ENCODE measurements around the gene RIOK3. TPM values are rescaled to one million over a fixed set of nuclear protein-coding genes. Genes with fewer than 3 reads are reported as not detected.

Gene RIOK3
- total and polyA plus RNA-seq, 4 donors, result 29.9 to 104 (median 42.8) TPM

DNA sequence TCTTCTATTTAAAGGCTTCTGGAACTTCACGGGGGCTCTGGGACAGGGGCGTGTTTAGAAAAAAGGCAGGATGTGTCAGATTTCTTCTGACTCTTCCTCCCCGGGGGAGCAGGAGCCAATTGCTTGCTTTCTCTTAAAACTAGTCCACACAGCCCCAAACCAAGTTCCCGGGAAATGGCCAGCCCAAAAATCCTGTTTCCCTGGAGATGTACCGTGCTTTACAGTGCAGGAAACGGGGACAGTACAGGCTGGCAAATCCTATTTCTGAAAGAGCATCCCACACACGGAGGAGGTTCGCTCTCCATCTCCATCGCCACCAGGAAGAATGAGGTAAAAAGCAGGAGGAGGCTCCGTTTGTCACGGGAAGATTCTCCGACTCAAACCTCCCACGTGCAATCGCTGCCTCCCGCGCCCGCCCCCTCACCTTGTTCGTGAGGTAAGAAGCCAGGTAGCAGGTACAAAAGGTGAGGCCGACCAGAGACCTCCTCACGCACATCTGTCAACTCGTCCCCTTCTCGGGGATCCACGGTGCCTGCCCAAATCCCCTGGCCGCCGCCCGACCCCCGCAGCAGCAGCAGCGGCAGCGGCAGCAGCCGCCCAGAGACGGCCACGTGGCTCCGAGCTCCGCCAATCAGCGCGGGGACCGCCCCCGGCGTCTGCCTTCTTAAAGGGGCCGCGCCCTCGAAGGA lies 15.6 kb upstream of the RIOK3 start:
- under 1% methylated on average over 42 of the region's 42 CpGs for WGBS
- Histone ChIP-seq H3K36me3 (ENCODE audit: control insufficient read depth in 4 of 4, insufficient read depth in 3 of 4, low read depth in 1 of 4, low read length in 3 of 4) (no peaks in the 10 kb centered on the region), H3K9me3 (ENCODE audit: control insufficient read depth in 4 of 4, low read length in 3 of 4) (no peaks in the 10 kb centered on the region), H3K4me1 (ENCODE audit: control insufficient read depth in 4 of 4, insufficient read depth in 4 of 4, low read length in 3 of 4) (peaks cover 5 to 15% (median 14%) of the 10 kb centered on the region in 4 donors), H3K27me3 (ENCODE audit: control insufficient read depth in 4 of 4, insufficient read depth in 4 of 4, low read length in 3 of 4) (no peaks in the 10 kb centered on the region), H3K9ac (ENCODE audit: low read depth in 1 of 2, low read length in 2 of 2) (peak overlapping the region; percentile 10 to 39), H3K27ac (ENCODE audit: low read depth in 1 of 2, low read length in 2 of 2) (peak overlapping the region; percentile 10 to 60), H3K4me3 (ENCODE audit: low read depth in 1 of 3, low read length in 3 of 3) (peak overlapping the region; percentile 65 to 85 (median 81))
- TF ChIP-seq NR2F2 (IDR thresholded peaks at IDR 0.05), result no peak
- no peak for TF ChIP-seq JUND (IDR thresholded peaks at IDR 0.05)
- TF ChIP-seq EGR1 (IDR thresholded peaks at IDR 0.05; ENCODE audit: low read depth in 2 of 2), result peak; percentile 32 to 70
- TF ChIP-seq, protein P1, sequence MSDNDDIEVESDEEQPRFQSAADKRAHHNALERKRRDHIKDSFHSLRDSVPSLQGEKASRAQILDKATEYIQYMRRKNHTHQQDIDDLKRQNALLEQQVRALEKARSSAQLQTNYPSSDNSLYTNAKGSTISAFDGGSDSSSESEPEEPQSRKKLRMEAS (IDR thresholded peaks at IDR 0.05), result peak; percentile 62
- no peak for TF ChIP-seq SP1 (IDR thresholded peaks at IDR 0.05)
- no peak for TF ChIP-seq HNF4G (IDR thresholded peaks at IDR 0.05)
- no peak for TF ChIP-seq GABPA (IDR thresholded peaks at IDR 0.05 in 1 of 2, conservative IDR thresholded peaks at IDR 0.05 in 1 of 2)
- DNase-seq (ENCODE audit: low spot score), result peak; percentile 86

DNA sequence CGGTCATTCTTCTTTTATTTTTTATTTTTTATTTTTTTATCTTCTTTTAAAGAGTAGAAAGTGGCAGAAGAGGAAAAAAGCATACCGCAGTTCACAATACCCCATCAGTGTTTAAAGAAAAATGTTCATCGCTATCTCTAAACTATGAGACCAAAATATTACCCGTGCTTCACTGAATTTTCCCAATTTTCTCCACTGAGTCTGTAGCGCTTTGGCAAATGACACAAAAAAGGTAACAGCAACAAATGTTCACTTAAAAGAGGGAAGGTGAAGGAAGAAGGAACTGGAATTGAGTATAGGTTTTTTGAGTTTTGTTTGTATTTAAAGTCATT lies 15.1 kb upstream of the RIOK3 start:
- H3K36me3 ChIP-seq (ENCODE audit: control insufficient read depth in 4 of 4, insufficient read depth in 3 of 4, low read depth in 1 of 4, low read length in 3 of 4), result no peaks in the 10 kb centered on the region
- H3K27ac ChIP-seq (ENCODE audit: low read depth in 1 of 2, low read length in 2 of 2), result no peak overlapping the region
- peak overlapping the region in 2 of 3 donors; percentile 65 to 81 for H3K4me3 ChIP-seq (ENCODE audit: low read depth in 1 of 3, low read length in 3 of 3)
- no peak for DNase-seq (ENCODE audit: low spot score)
- H3K4me1 ChIP-seq (ENCODE audit: control insufficient read depth in 4 of 4, insufficient read depth in 4 of 4, low read length in 3 of 4), result peaks cover 5 to 19% (median 17%) of the 10 kb centered on the region in 4 donors
- H3K27me3 ChIP-seq (ENCODE audit: control insufficient read depth in 4 of 4, insufficient read depth in 4 of 4, low read length in 3 of 4), result no peaks in the 10 kb centered on the region
- H3K9ac ChIP-seq (ENCODE audit: low read depth in 1 of 2, low read length in 2 of 2), result no peak overlapping the region
- TF ChIP-seq, protein P2, sequence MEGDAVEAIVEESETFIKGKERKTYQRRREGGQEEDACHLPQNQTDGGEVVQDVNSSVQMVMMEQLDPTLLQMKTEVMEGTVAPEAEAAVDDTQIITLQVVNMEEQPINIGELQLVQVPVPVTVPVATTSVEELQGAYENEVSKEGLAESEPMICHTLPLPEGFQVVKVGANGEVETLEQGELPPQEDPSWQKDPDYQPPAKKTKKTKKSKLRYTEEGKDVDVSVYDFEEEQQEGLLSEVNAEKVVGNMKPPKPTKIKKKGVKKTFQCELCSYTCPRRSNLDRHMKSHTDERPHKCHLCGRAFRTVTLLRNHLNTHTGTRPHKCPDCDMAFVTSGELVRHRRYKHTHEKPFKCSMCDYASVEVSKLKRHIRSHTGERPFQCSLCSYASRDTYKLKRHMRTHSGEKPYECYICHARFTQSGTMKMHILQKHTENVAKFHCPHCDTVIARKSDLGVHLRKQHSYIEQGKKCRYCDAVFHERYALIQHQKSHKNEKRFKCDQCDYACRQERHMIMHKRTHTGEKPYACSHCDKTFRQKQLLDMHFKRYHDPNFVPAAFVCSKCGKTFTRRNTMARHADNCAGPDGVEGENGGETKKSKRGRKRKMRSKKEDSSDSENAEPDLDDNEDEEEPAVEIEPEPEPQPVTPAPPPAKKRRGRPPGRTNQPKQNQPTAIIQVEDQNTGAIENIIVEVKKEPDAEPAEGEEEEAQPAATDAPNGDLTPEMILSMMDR (IDR thresholded peaks at IDR 0.05; ENCODE audit: low read depth, low read length, missing input control), result no peak
- TF ChIP-seq RXRA (IDR thresholded peaks at IDR 0.05) (no peak), HNF4G (IDR thresholded peaks at IDR 0.05) (no peak), FOXA1 (IDR thresholded peaks at IDR 0.05) (no peak), FOXA2 (IDR thresholded peaks at IDR 0.05) (no peak), RAD21 (IDR thresholded peaks at IDR 0.05) (no peak), YY1 (IDR thresholded peaks at IDR 0.05) (no peak)
- WGBS, result 43% methylated on average over 5 of the region's 5 CpGs
- no peaks in the 10 kb centered on the region for H3K9me3 ChIP-seq (ENCODE audit: control insufficient read depth in 4 of 4, low read length in 3 of 4)

DNA sequence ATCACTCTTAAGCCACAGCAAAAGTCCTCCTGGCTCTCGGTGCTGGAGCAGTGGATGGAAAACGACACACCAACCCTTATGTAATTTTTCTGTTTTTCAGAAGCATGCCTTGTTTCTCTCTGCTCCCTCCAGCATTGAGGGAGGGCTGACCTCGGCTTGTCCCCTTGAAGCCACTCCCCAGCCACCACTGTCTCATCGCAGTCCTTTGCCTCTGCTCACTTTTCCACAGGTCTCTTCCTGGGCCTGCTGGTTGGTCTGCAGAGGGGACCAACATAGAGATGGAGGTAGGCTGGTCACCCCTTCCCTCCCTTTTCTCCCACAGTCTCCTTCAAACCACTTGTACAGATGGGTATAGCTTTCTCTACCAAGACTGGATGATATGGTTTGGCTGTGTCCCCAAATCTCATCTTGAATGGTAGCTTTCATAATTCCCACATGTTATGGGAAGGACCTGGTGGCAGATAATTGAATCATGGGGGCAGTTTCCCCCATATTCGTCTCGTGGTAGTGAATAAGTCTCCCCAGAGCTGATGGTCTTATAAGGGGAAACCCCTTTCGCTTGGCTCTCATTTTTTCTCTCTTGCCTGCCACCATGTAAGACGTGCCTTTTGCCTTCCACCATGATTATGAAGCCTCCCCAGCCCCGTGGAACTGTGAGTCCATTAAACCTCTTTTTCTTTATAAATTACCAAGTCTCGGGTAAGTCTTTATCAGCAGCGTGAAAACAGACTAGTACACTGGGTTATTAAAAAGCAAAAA lies 14.3 kb upstream of the RIOK3 start:
- H3K27ac ChIP-seq (ENCODE audit: low read depth in 1 of 2, low read length in 2 of 2), result no peak overlapping the region
- no peaks in the 10 kb centered on the region for H3K9me3 ChIP-seq (ENCODE audit: control insufficient read depth in 4 of 4, low read length in 3 of 4)
- WGBS, result 90% methylated on average over 11 of the region's 11 CpGs
- no peaks in the 10 kb centered on the region for H3K27me3 ChIP-seq (ENCODE audit: control insufficient read depth in 4 of 4, insufficient read depth in 4 of 4, low read length in 3 of 4)
- no peak overlapping the region for H3K4me3 ChIP-seq (ENCODE audit: low read depth in 1 of 3, low read length in 3 of 3)
- H3K4me1 ChIP-seq (ENCODE audit: control insufficient read depth in 4 of 4, insufficient read depth in 4 of 4, low read length in 3 of 4), result peaks cover 6 to 19% (median 17%) of the 10 kb centered on the region in 4 donors
- DNase-seq (ENCODE audit: low spot score), result no peak
- no peak overlapping the region for H3K9ac ChIP-seq (ENCODE audit: low read depth in 1 of 2, low read length in 2 of 2)
- H3K36me3 ChIP-seq (ENCODE audit: control insufficient read depth in 4 of 4, insufficient read depth in 3 of 4, low read depth in 1 of 4, low read length in 3 of 4), result no peaks in the 10 kb centered on the region
- TF ChIP-seq EGR1 (IDR thresholded peaks at IDR 0.05; ENCODE audit: low read depth in 2 of 2) (no peak), RAD21 (IDR thresholded peaks at IDR 0.05) (no peak), JUND (IDR thresholded peaks at IDR 0.05) (no peak), SP1 (IDR thresholded peaks at IDR 0.05) (no peak), RXRA (IDR thresholded peaks at IDR 0.05) (no peak), YY1 (IDR thresholded peaks at IDR 0.05) (no peak)
- TF ChIP-seq, protein P3, sequence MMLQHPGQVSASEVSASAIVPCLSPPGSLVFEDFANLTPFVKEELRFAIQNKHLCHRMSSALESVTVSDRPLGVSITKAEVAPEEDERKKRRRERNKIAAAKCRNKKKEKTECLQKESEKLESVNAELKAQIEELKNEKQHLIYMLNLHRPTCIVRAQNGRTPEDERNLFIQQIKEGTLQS (IDR thresholded peaks at IDR 0.05), result no peak
- TF ChIP-seq, protein P4, sequence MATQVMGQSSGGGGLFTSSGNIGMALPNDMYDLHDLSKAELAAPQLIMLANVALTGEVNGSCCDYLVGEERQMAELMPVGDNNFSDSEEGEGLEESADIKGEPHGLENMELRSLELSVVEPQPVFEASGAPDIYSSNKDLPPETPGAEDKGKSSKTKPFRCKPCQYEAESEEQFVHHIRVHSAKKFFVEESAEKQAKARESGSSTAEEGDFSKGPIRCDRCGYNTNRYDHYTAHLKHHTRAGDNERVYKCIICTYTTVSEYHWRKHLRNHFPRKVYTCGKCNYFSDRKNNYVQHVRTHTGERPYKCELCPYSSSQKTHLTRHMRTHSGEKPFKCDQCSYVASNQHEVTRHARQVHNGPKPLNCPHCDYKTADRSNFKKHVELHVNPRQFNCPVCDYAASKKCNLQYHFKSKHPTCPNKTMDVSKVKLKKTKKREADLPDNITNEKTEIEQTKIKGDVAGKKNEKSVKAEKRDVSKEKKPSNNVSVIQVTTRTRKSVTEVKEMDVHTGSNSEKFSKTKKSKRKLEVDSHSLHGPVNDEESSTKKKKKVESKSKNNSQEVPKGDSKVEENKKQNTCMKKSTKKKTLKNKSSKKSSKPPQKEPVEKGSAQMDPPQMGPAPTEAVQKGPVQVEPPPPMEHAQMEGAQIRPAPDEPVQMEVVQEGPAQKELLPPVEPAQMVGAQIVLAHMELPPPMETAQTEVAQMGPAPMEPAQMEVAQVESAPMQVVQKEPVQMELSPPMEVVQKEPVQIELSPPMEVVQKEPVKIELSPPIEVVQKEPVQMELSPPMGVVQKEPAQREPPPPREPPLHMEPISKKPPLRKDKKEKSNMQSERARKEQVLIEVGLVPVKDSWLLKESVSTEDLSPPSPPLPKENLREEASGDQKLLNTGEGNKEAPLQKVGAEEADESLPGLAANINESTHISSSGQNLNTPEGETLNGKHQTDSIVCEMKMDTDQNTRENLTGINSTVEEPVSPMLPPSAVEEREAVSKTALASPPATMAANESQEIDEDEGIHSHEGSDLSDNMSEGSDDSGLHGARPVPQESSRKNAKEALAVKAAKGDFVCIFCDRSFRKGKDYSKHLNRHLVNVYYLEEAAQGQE (IDR thresholded peaks at IDR 0.05), result no peak
- TF ChIP-seq, protein P5, sequence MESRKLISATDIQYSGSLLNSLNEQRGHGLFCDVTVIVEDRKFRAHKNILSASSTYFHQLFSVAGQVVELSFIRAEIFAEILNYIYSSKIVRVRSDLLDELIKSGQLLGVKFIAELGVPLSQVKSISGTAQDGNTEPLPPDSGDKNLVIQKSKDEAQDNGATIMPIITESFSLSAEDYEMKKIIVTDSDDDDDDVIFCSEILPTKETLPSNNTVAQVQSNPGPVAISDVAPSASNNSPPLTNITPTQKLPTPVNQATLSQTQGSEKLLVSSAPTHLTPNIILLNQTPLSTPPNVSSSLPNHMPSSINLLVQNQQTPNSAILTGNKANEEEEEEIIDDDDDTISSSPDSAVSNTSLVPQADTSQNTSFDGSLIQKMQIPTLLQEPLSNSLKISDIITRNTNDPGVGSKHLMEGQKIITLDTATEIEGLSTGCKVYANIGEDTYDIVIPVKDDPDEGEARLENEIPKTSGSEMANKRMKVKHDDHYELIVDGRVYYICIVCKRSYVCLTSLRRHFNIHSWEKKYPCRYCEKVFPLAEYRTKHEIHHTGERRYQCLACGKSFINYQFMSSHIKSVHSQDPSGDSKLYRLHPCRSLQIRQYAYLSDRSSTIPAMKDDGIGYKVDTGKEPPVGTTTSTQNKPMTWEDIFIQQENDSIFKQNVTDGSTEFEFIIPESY (IDR thresholded peaks at IDR 0.05), result no peak
- TF ChIP-seq, protein P1 (IDR thresholded peaks at IDR 0.05), result no peak

Data from liver (tissue), 9 donors.